ENCODE results near the gene TBCD.

- no peak for TF ChIP-seq RAD21 (conservative IDR thresholded peaks at IDR 0.05)
- TF ChIP-seq, protein P1, sequence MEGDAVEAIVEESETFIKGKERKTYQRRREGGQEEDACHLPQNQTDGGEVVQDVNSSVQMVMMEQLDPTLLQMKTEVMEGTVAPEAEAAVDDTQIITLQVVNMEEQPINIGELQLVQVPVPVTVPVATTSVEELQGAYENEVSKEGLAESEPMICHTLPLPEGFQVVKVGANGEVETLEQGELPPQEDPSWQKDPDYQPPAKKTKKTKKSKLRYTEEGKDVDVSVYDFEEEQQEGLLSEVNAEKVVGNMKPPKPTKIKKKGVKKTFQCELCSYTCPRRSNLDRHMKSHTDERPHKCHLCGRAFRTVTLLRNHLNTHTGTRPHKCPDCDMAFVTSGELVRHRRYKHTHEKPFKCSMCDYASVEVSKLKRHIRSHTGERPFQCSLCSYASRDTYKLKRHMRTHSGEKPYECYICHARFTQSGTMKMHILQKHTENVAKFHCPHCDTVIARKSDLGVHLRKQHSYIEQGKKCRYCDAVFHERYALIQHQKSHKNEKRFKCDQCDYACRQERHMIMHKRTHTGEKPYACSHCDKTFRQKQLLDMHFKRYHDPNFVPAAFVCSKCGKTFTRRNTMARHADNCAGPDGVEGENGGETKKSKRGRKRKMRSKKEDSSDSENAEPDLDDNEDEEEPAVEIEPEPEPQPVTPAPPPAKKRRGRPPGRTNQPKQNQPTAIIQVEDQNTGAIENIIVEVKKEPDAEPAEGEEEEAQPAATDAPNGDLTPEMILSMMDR (IDR thresholded peaks at IDR 0.05; ENCODE audit: poor library complexity, severe bottlenecking), result no peak
- TF ChIP-seq POLR2AphosphoS5 (IDR thresholded peaks at IDR 0.05), result no peak
These were observed 48.7 kb upstream of the TBCD start for GRCh38 chr17:82703036-82703745.

Measured in neural cell (in vitro differentiated cells).